Activated CD8-positive, alpha-beta T cell treated with anti-CD3 and anti-CD28 coated beads, Interleukin-2, amount 10 ng/mL, durations not matched to agents 7 days and 5 days (primary cell): ENCODE measurements around the gene TNFRSF12A. TPM values are rescaled to one million over a fixed set of nuclear protein-coding genes. Genes with fewer than 3 reads are reported as not detected.

ENCODE experiments used
- ATAC-seq: fragments of 150-1000 bp; cut with Tn5 transposase; one replicate; pipeline ENCODE4 v1.10.0; 2021; ENCODE audit warnings: moderate library complexity
- CTCF ChIA-PET: fragments of 350-600 bp; sonication (Branson Sonifier 250); formaldehyde crosslinking; loops from one replicate; lab custom pipeline; 2021; ENCODE audit warnings: antibody characterized with exemption; lab: Charles Lee
- POLR2A ChIA-PET: fragments of 350-600 bp; sonication (Branson Sonifier 250); formaldehyde crosslinking; loops from one replicate; lab custom pipeline; 2021; ENCODE audit warnings: antibody characterized with exemption; lab: Charles Lee
- DNase-seq: peaks from one replicate; pipeline ENCODE4 v3.0.0-alpha.2; 2020
- H3K27ac Mint-ChIP-seq: one replicate; pipeline ENCODE4 v1.8.0; 2021; ENCODE audit warnings: mild to moderate bottlenecking, mixed read lengths
- H3K27me3 Mint-ChIP-seq: one replicate; pipeline ENCODE4 v1.8.0; 2021; ENCODE audit warnings: low read depth, mixed read lengths
- H3K36me3 Mint-ChIP-seq: one replicate; pipeline ENCODE4 v1.8.0; 2021; ENCODE audit warnings: low read depth, mixed read lengths
- H3K4me1 Mint-ChIP-seq: one replicate; pipeline ENCODE4 v1.8.0; 2021; ENCODE audit warnings: low read depth, mixed read lengths
- H3K4me3 Mint-ChIP-seq: one replicate; pipeline ENCODE4 v1.8.0; 2021; ENCODE audit warnings: mild to moderate bottlenecking, mixed read lengths
- H3K9me3 Mint-ChIP-seq: one replicate; pipeline ENCODE4 v1.8.0; 2022; ENCODE audit warnings: mixed read lengths; ENCODE audit not compliant: insufficient read depth
- total RNA-seq, 2 experiments: library from RNA; stranded (reverse); gene quantifications; one replicate each; pipeline ENCODE4 v1.2.3, GENCODE V29; 2021

The TNFRSF12A gene
- total RNA-seq, 2 experiments from 2014 or later: 4.2 to 4.7 TPM

GRCh38 chr16:3012828-3013420 is 7.2 kb upstream of the TNFRSF12A start, which contains the start of gene CLDN9:
TSS of gene CLDN9 (plus strand) at chr16:3012923. CDS start at chr16:3013363, 440 bp downstream.
- H3K27me3 Mint-ChIP-seq: peaks cover 22% of the 10 kb centered on the region
- H3K9me3 Mint-ChIP-seq: no peaks in the 10 kb centered on the region
- no peak within 1 kb of the TSS for H3K27ac Mint-ChIP-seq
- CTCF ChIA-PET: interaction anchor here (1.2 to 1.4 kb wide), 2 partner anchors 15 to 19 kb away, joined by 5 read pairs; no protein-coding TSS in a partner anchor
- peaks cover 11% of the 10 kb centered on the region for H3K4me1 Mint-ChIP-seq
- H3K4me3 Mint-ChIP-seq: no peak within 1 kb of the TSS
- POLR2A ChIA-PET: no interaction called here
- peak; percentile 34 for ATAC-seq
- no peaks in the 10 kb centered on the region for H3K36me3 Mint-ChIP-seq
- DNase-seq: no peak

GRCh38 chr16:3013491-3013951 is 6.6 kb upstream of the TNFRSF12A start:
- Mint-ChIP-seq H3K36me3 (no peaks in the 10 kb centered on the region), H3K27ac (no peak overlapping the region), H3K27me3 (peaks cover 23% of the 10 kb centered on the region), H3K4me1 (peaks cover 10% of the 10 kb centered on the region), H3K9me3 (no peaks in the 10 kb centered on the region), H3K4me3 (no peak overlapping the region)
- ChIA-PET POLR2A (no interaction called here), CTCF (no interaction called here)
- ATAC-seq (no peak), DNase-seq (no peak)

GRCh38 chr16:3013998-3014690 is 6.0 kb upstream of the TNFRSF12A start:
- no peak overlapping the region for H3K4me3 Mint-ChIP-seq
- H3K4me1 Mint-ChIP-seq: peaks cover 8% of the 10 kb centered on the region
- peaks cover 27% of the 10 kb centered on the region for H3K27me3 Mint-ChIP-seq
- H3K9me3 Mint-ChIP-seq: no peaks in the 10 kb centered on the region
- ChIA-PET POLR2A (no interaction called here), CTCF (interaction anchor here (0.9 kb wide), 1 partner anchor 10 kb away, joined by 3 read pairs; no protein-coding TSS in a partner anchor)
- H3K27ac Mint-ChIP-seq: no peak overlapping the region
- DNase-seq (no peak), ATAC-seq (no peak)
- H3K36me3 Mint-ChIP-seq: no peaks in the 10 kb centered on the region

GRCh38 chr16:3014971-3015370 is 5.2 kb upstream of the TNFRSF12A start:
- Mint-ChIP-seq H3K36me3 (no peaks in the 10 kb centered on the region), H3K4me3 (no peak overlapping the region), H3K9me3 (no peaks in the 10 kb centered on the region), H3K27ac (no peak overlapping the region), H3K27me3 (peaks cover 28% of the 10 kb centered on the region), H3K4me1 (peaks cover 11% of the 10 kb centered on the region)
- ChIA-PET CTCF (interaction anchor here (0.7 to 0.9 kb wide), 3 partner anchors 11 to 334 kb away, joined by 3 read pairs; no protein-coding TSS in a partner anchor), POLR2A (no interaction called here)
- DNase-seq (no peak), ATAC-seq (no peak)

- H3K27ac Mint-ChIP-seq: no peak overlapping the region
- ChIA-PET CTCF (no interaction called here), POLR2A (no interaction called here)
- no peak for DNase-seq
- no peak overlapping the region for H3K4me3 Mint-ChIP-seq
- H3K4me1 Mint-ChIP-seq: peaks cover 16% of the 10 kb centered on the region
- H3K36me3 Mint-ChIP-seq: no peaks in the 10 kb centered on the region
- ATAC-seq: no peak
- no peaks in the 10 kb centered on the region for H3K9me3 Mint-ChIP-seq
- H3K27me3 Mint-ChIP-seq: peaks cover 28% of the 10 kb centered on the region
Observed at GRCh38 chr16:3015865-3016521, 4.2 kb upstream of the TNFRSF12A start.

GRCh38 chr16:3017344-3017743 is 2.8 kb upstream of the TNFRSF12A start:
- ATAC-seq: no peak
- Mint-ChIP-seq H3K27ac (no peak overlapping the region), H3K36me3 (peaks cover under 1% of the 10 kb centered on the region), H3K4me3 (no peak overlapping the region), H3K9me3 (no peaks in the 10 kb centered on the region), H3K4me1 (peaks cover 28% of the 10 kb centered on the region), H3K27me3 (peaks cover 24% of the 10 kb centered on the region)
- ChIA-PET CTCF (interaction anchor here (1.0 to 7.2 kb wide), 2 partner anchors 13 to 14 kb away, joined by 3 to 105 read pairs; no protein-coding TSS in a partner anchor), POLR2A (no interaction called here)
- DNase-seq: no peak

- Mint-ChIP-seq H3K4me1 (peaks cover 34% of the 10 kb centered on the region), H3K4me3 (no peak within 1 kb of the TSS), H3K9me3 (no peaks in the 10 kb centered on the region), H3K27ac (no peak within 1 kb of the TSS), H3K36me3 (peaks cover 5% of the 10 kb centered on the region), H3K27me3 (peaks cover 18% of the 10 kb centered on the region)
- DNase-seq (peak; percentile 42), ATAC-seq (no peak)
- ChIA-PET POLR2A (interaction anchor here (1.5 kb wide), 1 partner anchor 38 kb away, joined by 3 read pairs; the partner anchor contains the start of gene PKMYT1), CTCF (interaction anchor here (7.2 kb wide), 1 partner anchor 14 kb away, joined by 105 read pairs; no protein-coding TSS in a partner anchor)
Observed at GRCh38 chr16:3017794-3018506, 2.2 kb upstream of the TNFRSF12A start, which contains the start of gene CLDN6. TSS of gene CLDN6 (minus strand) at chr16:3018183. CDS start at chr16:3016021, 2,162 bp downstream.

- no peak for DNase-seq
Observed at GRCh38 chr16:3019594-3020246, 448 bp upstream of the TNFRSF12A start.

GRCh38 chr16:3020604-3021448 is 658 bp downstream of the TNFRSF12A start:
- ATAC-seq (peak; percentile 10), DNase-seq (peak; percentile 52)
- Mint-ChIP-seq H3K27ac (peak overlapping the region; percentile 94), H3K36me3 (peaks cover 11% of the 10 kb centered on the region), H3K4me3 (peak overlapping the region; percentile 85), H3K4me1 (peaks cover 53% of the 10 kb centered on the region), H3K27me3 (peaks cover 13% of the 10 kb centered on the region), H3K9me3 (no peaks in the 10 kb centered on the region)
- CTCF ChIA-PET: interaction anchor here (1.0 to 7.2 kb wide), 7 partner anchors 11 to 109 kb away, joined by 3 to 105 read pairs (median 7); partner anchors contain the start of gene PAQR4
- POLR2A ChIA-PET: interaction anchor here (0.8 to 4.8 kb wide), 3 partner anchors 10 to 41 kb away, joined by 4 to 20 read pairs (median 4); partner anchors contain the start of gene PKMYT1

More at GRCh38 chr16:3019594-3020246, 448 bp upstream of the TNFRSF12A start:
- Mint-ChIP-seq H3K36me3 (peaks cover 7% of the 10 kb centered on the region), H3K27ac (peak overlapping the region; percentile 57), H3K27me3 (peaks cover 13% of the 10 kb centered on the region), H3K4me1 (peaks cover 46% of the 10 kb centered on the region), H3K9me3 (no peaks in the 10 kb centered on the region), H3K4me3 (peak overlapping the region; percentile 85)
- ChIA-PET POLR2A (interaction anchor here (0.8 to 4.8 kb wide), 4 partner anchors 9 to 40 kb away, joined by 4 to 20 read pairs (median 4); partner anchors contain the start of gene PKMYT1), CTCF (interaction anchor here (0.7 to 7.2 kb wide), 5 partner anchors 12 to 278 kb away, joined by 3 to 105 read pairs (median 14); no protein-coding TSS in a partner anchor)
- no peak for ATAC-seq
